ENCODE results near the gene DNER. TPM values are rescaled to one million over a fixed set of nuclear protein-coding genes. Genes with fewer than 3 reads are reported as not detected.

Gene DNER
- total RNA-seq, 1 experiment from 2014 or later, result 0.28 TPM

DNA sequence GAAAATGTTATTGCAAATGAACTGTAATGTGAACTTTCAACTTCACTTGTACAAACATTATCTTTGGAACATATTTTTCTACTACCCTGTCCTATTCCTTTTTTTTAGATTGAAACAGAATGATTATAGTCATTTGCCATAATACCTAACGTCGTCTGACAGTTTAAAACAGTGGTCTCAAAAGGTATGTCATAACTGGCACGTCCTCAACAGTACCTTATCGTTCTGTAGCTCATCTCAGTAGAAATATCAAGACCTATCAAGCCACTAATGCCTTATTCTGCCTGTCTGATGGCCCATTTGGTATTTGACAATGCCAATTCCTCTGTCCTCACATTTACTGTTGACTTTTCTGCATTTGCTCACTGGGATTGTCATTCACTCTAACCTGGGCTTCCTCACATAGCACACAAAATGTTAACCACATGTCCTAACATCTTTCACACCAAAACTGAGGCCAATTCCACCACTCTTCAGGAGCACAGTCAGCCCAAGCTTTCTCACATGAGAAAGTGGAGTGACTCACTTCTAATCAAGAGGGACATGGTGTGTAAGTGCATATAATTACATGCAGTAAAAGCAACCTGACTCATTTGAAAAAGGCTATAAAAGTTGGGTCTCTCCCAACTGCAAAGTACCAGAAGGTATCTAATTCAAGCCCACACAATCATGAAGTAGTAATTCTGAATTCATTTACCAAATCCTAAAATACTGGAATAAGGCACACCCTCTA, 34.8 kb downstream of the DNER start:
- Histone ChIP-seq H3K9me3 (ENCODE audit: insufficient read depth, low read depth) (no peaks in the 10 kb centered on the region), H3K27me3 (ENCODE audit: insufficient read depth, low read depth) (no peaks in the 10 kb centered on the region), H3K9me2 (ENCODE audit: insufficient read depth) (no peaks in the 10 kb centered on the region), H3K79me2 (ENCODE audit: low read depth) (no peaks in the 10 kb centered on the region), H3K36me3 (ENCODE audit: low read depth) (no peaks in the 10 kb centered on the region), H3F3A (ENCODE audit: insufficient read depth, low read depth) (no peaks in the 10 kb centered on the region), H3K4me2 (no peak overlapping the region), H3K4me3 (no peak overlapping the region), H3K4me1 (replicated peaks; ENCODE audit: insufficient read depth) (no peaks in the 10 kb centered on the region), H2AFZ (no peak overlapping the region), H3K27ac (no peak overlapping the region), H4K20me1 (ENCODE audit: insufficient read depth) (no peaks in the 10 kb centered on the region)
- BruUV-seq (replicated peaks), result no TSS peak
- ChIA-PET POLR2A (ENCODE audit: unreplicated experiment) (no interaction called here), CTCF (no interaction called here)
- no peak for DNase-seq
- intact Hi-C loops (cut with micrococcal nuclease; ENCODE audit: unreplicated experiment), result no loop called here
- TF ChIP-seq, protein P1, sequence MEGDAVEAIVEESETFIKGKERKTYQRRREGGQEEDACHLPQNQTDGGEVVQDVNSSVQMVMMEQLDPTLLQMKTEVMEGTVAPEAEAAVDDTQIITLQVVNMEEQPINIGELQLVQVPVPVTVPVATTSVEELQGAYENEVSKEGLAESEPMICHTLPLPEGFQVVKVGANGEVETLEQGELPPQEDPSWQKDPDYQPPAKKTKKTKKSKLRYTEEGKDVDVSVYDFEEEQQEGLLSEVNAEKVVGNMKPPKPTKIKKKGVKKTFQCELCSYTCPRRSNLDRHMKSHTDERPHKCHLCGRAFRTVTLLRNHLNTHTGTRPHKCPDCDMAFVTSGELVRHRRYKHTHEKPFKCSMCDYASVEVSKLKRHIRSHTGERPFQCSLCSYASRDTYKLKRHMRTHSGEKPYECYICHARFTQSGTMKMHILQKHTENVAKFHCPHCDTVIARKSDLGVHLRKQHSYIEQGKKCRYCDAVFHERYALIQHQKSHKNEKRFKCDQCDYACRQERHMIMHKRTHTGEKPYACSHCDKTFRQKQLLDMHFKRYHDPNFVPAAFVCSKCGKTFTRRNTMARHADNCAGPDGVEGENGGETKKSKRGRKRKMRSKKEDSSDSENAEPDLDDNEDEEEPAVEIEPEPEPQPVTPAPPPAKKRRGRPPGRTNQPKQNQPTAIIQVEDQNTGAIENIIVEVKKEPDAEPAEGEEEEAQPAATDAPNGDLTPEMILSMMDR (conservative IDR thresholded peaks at IDR 0.05), result no peak
- TF ChIP-seq EZH2 (IDR thresholded peaks at IDR 0.05; ENCODE audit: low read depth), result no peak

DNA sequence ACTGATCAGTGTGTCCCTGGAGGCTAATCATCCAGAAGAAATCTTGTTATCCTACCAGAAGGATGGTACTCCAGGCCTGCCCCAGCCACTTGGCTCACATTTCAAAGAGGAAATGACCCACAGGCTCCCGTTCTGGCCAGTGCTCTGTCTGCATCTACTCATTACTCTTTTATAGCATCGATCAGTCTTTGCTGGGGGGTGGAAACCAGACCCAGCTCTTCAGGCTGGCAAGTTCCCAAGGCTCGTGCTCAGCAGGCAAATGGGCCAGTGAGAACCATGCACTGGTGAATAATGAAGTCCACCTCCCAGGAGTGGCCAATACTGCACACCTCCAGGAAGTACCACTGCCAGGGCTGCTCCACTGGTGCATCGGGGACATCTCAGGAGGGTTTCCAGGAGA, 38.8 kb downstream of the DNER start:
- Histone ChIP-seq H3K4me1 (replicated peaks; ENCODE audit: insufficient read depth) (no peaks in the 10 kb centered on the region), H3K4me2 (no peak overlapping the region), H4K20me1 (ENCODE audit: insufficient read depth) (no peaks in the 10 kb centered on the region), H2AFZ (no peak overlapping the region), H3K79me2 (ENCODE audit: low read depth) (no peaks in the 10 kb centered on the region), H3K9me2 (ENCODE audit: insufficient read depth) (no peaks in the 10 kb centered on the region), H3F3A (ENCODE audit: insufficient read depth, low read depth) (no peaks in the 10 kb centered on the region), H3K36me3 (ENCODE audit: low read depth) (no peaks in the 10 kb centered on the region), H3K27me3 (ENCODE audit: insufficient read depth, low read depth) (no peaks in the 10 kb centered on the region), H3K4me3 (no peak overlapping the region), H3K9me3 (ENCODE audit: insufficient read depth, low read depth) (no peaks in the 10 kb centered on the region), H3K27ac (no peak overlapping the region)
- TF ChIP-seq EZH2 (IDR thresholded peaks at IDR 0.05; ENCODE audit: low read depth), result no peak
- TF ChIP-seq, protein P1 (conservative IDR thresholded peaks at IDR 0.05), result no peak
- ChIA-PET CTCF (no interaction called here), POLR2A (ENCODE audit: unreplicated experiment) (interaction anchor here (0.5 to 0.6 kb wide), 2 partner anchors 8 to 33 kb away, joined by 3 read pairs; no protein-coding TSS in a partner anchor)
- intact Hi-C loops (cut with micrococcal nuclease; ENCODE audit: unreplicated experiment), result no loop called here
- no TSS peak for BruUV-seq (replicated peaks)
- DNase-seq, result no peak

DNA sequence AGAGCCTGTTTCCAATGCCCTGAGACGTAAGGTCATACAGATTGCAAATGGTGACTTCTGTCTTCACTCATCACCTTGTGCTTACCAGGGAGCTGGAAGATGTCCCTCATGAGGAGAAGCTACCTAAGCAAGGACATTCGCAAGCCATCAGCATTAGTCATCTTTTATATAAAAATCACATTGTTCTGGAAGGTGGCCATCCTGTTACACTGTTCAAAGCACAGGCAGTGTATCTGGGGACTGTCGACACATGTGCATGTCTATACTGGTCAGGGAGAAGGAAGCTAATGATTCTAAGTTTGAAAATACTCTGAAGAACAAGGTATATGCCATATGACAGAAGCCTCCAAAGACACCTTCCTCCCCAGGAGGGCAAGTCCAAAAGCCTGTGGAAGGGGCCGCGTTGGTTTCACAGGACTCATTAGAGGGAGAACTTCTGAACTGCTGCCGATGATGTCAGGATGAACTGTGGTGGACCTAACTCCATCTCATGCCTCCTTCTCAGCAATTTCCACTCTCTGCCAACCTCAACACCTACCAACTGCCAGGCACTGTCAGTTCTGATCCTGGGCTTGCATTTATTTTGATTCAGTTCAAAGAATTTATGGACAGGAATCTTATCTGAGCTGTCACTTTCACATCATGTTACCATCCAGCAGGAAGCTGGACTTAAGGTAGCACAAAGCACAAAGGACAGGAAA, 39.4 kb downstream of the DNER start:
- no peaks in the 10 kb centered on the region for H3K4me1 ChIP-seq (replicated peaks; ENCODE audit: insufficient read depth)
- no peaks in the 10 kb centered on the region for H3K9me2 ChIP-seq (ENCODE audit: insufficient read depth)
- CTCF ChIA-PET, result no interaction called here
- H3K4me3 ChIP-seq, result no peak overlapping the region
- H2AFZ ChIP-seq, result no peak overlapping the region
- H3K4me2 ChIP-seq, result no peak overlapping the region
- no TSS peak for BruUV-seq (replicated peaks)
- intact Hi-C loops (cut with micrococcal nuclease; ENCODE audit: unreplicated experiment), result no loop called here
- POLR2A ChIA-PET (ENCODE audit: unreplicated experiment), result no interaction called here
- H3K27ac ChIP-seq, result no peak overlapping the region
- TF ChIP-seq, protein P1 (conservative IDR thresholded peaks at IDR 0.05), result no peak
- no peak for TF ChIP-seq EZH2 (IDR thresholded peaks at IDR 0.05; ENCODE audit: low read depth)
- no peaks in the 10 kb centered on the region for H3K27me3 ChIP-seq (ENCODE audit: insufficient read depth, low read depth)
- no peaks in the 10 kb centered on the region for H3K9me3 ChIP-seq (ENCODE audit: insufficient read depth, low read depth)
- no peaks in the 10 kb centered on the region for H3F3A ChIP-seq (ENCODE audit: insufficient read depth, low read depth)
- H3K79me2 ChIP-seq (ENCODE audit: low read depth), result no peaks in the 10 kb centered on the region
- H3K36me3 ChIP-seq (ENCODE audit: low read depth), result no peaks in the 10 kb centered on the region
- H4K20me1 ChIP-seq (ENCODE audit: insufficient read depth), result no peaks in the 10 kb centered on the region
- DNase-seq, result no peak
